Liver (tissue), 9 donors: ENCODE measurements around the gene INPP4B. TPM values are rescaled to one million over a fixed set of nuclear protein-coding genes. Genes with fewer than 3 reads are reported as not detected.

Experiments
- DNase-seq: peaks from one replicate; pipeline ENCODE4 v3.0.0-alpha.2; 2017; ENCODE audit warnings: low spot score
- H3K27ac ChIP-seq, 2 donors: one replicate each; pipeline ENCODE4 v1.7.0; 2013; ENCODE audit warnings: inconsistent platforms in 2 of 2, low read length in 2 of 2, control low read depth in 1 of 2, low read depth in 1 of 2, mild to moderate bottlenecking in 1 of 2
- H3K27me3 ChIP-seq, 4 donors: one replicate each; pipeline versions ENCODE4 v1.6.1 to v1.7.0; 2013; ENCODE audit warnings: low read length in 3 of 4, inconsistent platforms in 1 of 4, mild to moderate bottlenecking in 1 of 4, moderate library complexity in 1 of 4; ENCODE audit not compliant: control insufficient read depth in 4 of 4, insufficient read depth in 4 of 4
- H3K36me3 ChIP-seq, 4 donors: one replicate each; pipeline versions ENCODE4 v1.6.1 to v1.7.0; 2013; ENCODE audit warnings: low read length in 3 of 4, mild to moderate bottlenecking in 3 of 4, low read depth in 1 of 4, moderate library complexity in 1 of 4; ENCODE audit not compliant: control insufficient read depth in 4 of 4, insufficient read depth in 3 of 4
- H3K4me1 ChIP-seq, 4 donors: one replicate each; pipeline versions ENCODE4 v1.6.1 to v1.7.0; 2013; ENCODE audit warnings: low read length in 3 of 4, mild to moderate bottlenecking in 3 of 4, moderate library complexity in 1 of 4; ENCODE audit not compliant: control insufficient read depth in 4 of 4, insufficient read depth in 4 of 4
- H3K4me3 ChIP-seq, 3 donors: one replicate each; pipeline versions ENCODE4 v1.6.1 to v1.7.0; 2013; ENCODE audit warnings: low read length in 3 of 3, control low read depth in 1 of 3, low read depth in 1 of 3, mild to moderate bottlenecking in 1 of 3
- H3K9ac ChIP-seq, 2 donors: one replicate each; pipeline ENCODE4 v1.7.0; 2013; ENCODE audit warnings: low read length in 2 of 2, mild to moderate bottlenecking in 2 of 2, moderate library complexity in 2 of 2, control low read depth in 1 of 2, low read depth in 1 of 2
- H3K9me3 ChIP-seq, 4 donors: one replicate each; pipeline versions ENCODE4 v1.6.1 to v1.7.0; 2013; ENCODE audit warnings: low read length in 3 of 4; ENCODE audit not compliant: control insufficient read depth in 4 of 4
- EGR1 ChIP-seq, 2 donors: IDR thresholded peaks; 2 replicates each; pipeline ENCODE4 v1.6.1; 2016 to 2018; ENCODE audit warnings: antibody characterized with exemption in 2 of 2, low read depth in 2 of 2
- FOXA1 ChIP-seq: IDR thresholded peaks from 2 replicates; pipeline ENCODE4 v1.6.1; 2016; ENCODE audit warnings: antibody characterized with exemption
- FOXA2 ChIP-seq: IDR thresholded peaks from 2 replicates; pipeline ENCODE4 v1.6.1; 2016; ENCODE audit warnings: antibody characterized with exemption
- GABPA ChIP-seq, 2 donors: IDR thresholded peaks in 1 of 2; conservative IDR thresholded peaks in 1 of 2; 2 replicates each; pipeline ENCODE4 v1.6.1; 2016; ENCODE audit warnings: antibody characterized with exemption in 2 of 2, mild to moderate bottlenecking in 1 of 2, moderate library complexity in 1 of 2
- HNF4A ChIP-seq, 2 donors: conservative IDR thresholded peaks; 2 replicates each; pipeline ENCODE4 v1.6.1; 2016; ENCODE audit warnings: antibody characterized with exemption in 2 of 2, mild to moderate bottlenecking in 2 of 2
- HNF4G ChIP-seq: IDR thresholded peaks from 2 replicates; pipeline ENCODE4 v1.6.1; 2016; ENCODE audit warnings: antibody characterized with exemption
- JUND ChIP-seq, 2 donors: IDR thresholded peaks; 2 replicates each; pipeline ENCODE4 v1.6.1; 2016; ENCODE audit warnings: antibody characterized with exemption in 2 of 2
- NR2F2 ChIP-seq: IDR thresholded peaks from 2 replicates; pipeline ENCODE4 v1.6.1; 2016; ENCODE audit warnings: antibody characterized with exemption
- RAD21 ChIP-seq, 2 donors: IDR thresholded peaks; 2 replicates each; pipeline ENCODE4 v1.6.1; 2016; ENCODE audit warnings: antibody characterized with exemption in 2 of 2, mild to moderate bottlenecking in 2 of 2
- RXRA ChIP-seq, 2 donors: IDR thresholded peaks; 2 replicates each; pipeline ENCODE4 v1.6.1; 2017 to 2018; ENCODE audit warnings: antibody characterized with exemption in 2 of 2, mild to moderate bottlenecking in 1 of 2
- SP1 ChIP-seq: IDR thresholded peaks from 2 replicates; pipeline ENCODE4 v1.6.1; 2018; ENCODE audit warnings: antibody characterized with exemption, mild to moderate bottlenecking
- TAF1 ChIP-seq: conservative IDR thresholded peaks from 2 replicates; pipeline ENCODE4 v1.6.1; 2016; ENCODE audit warnings: antibody characterized with exemption, mild to moderate bottlenecking
- YY1 ChIP-seq: IDR thresholded peaks from 2 replicates; pipeline ENCODE4 v1.6.1; 2016; ENCODE audit warnings: antibody characterized with exemption, mild to moderate bottlenecking
- WGBS: extraction: QIAGEN DNeasy Blood & Tissue Kit; methylation state at CpG from one replicate; pipeline ENCODE4 v1.1.7; 2013; 5-methylcytosine and 5-hydroxymethylcytosine counted together
- polyA plus RNA-seq, 2 donors: library from polyadenylated mRNA; stranded (reverse) in 1 of 2; unstranded in 1 of 2; fragments of 200-250 nt in 1 of 2; fragments of >200 nt in 1 of 2; fragmentation: Nextera tagmentation in 1 of 2; extraction: Ambion mirVana in 1 of 2; gene quantifications; one replicate each; pipeline versions ENCODE4 v1.2.1 to v1.2.3, GENCODE V29; 2013 to 2015
- total RNA-seq, 2 donors: library from RNA; depleted of rRNA; stranded (reverse); fragments of >200 nt; gene quantifications; one replicate each; pipeline ENCODE4 v1.2.3, GENCODE V29; 2014
- TF ChIP-seq, protein P1 (sequence below): IDR thresholded peaks from 2 replicates; pipeline ENCODE4 v1.6.1; 2016; ENCODE audit warnings: antibody characterized with exemption
- TF ChIP-seq, protein P2 (sequence below): IDR thresholded peaks from 2 replicates; pipeline ENCODE4 v1.6.1; 2016; ENCODE audit warnings: antibody characterized with exemption
- TF ChIP-seq, protein P3 (sequence below): IDR thresholded peaks from 2 replicates; pipeline ENCODE4 v1.6.1; 2016; ENCODE audit warnings: antibody characterized with exemption
- TF ChIP-seq, protein P4 (sequence below): fragments of 150-350 bp; IDR thresholded peaks from 2 replicates; pipeline ENCODE4 v1.5.1; 2017; ENCODE audit warnings: improper control_type of control experiment, low read depth, low read length; ENCODE audit not compliant: missing input control
- TF ChIP-seq, protein P5 (sequence below): IDR thresholded peaks from 2 replicates; pipeline ENCODE4 v1.6.1; 2016; ENCODE audit warnings: antibody characterized with exemption, mild to moderate bottlenecking
- donor health status: healthy.
- donor health status: healthy.
- donor health status: healthy.
- donor health status: healthy.
- donor health status: healthy.

The INPP4B gene
- total and polyA plus RNA-seq, 4 donors = 0.43 to 2.8 (median 1.6) TPM

DNA sequence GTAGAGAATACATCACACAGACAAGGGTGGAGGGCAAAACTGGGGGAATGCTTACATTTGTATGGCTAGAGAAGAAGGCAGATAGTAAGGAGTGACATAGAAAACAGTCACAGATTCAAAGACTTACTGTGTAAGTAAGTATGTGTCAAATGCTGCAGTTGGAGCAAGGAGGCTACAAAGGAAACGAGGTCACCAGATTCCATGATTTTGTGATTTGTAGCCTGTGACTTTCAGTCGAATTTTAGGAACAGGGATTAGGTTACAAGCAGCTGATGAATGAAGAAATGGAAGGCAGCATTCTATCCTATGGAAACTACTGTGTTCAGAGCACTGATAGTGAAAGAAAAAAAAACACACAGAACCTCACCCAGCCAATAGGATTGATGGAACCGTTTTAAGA is 801.8 kb downstream of the INPP4B start:
- H3K4me1 ChIP-seq = no peaks in the 10 kb centered on the region
- H3K9ac ChIP-seq = no peak overlapping the region
- H3K4me3 ChIP-seq = no peak overlapping the region
- WGBS = 31% methylated on average over 3 of the region's 3 CpGs
- no peak for DNase-seq
- peaks cover 0 to 3% (median 0%) of the 10 kb centered on the region in 4 donors for H3K27me3 ChIP-seq
- TF ChIP-seq TAF1 = no peak
- TF ChIP-seq EGR1 (IDR thresholded peaks at IDR 0.05; ENCODE audit: low read depth in 2 of 2) = no peak
- TF ChIP-seq HNF4A (conservative IDR thresholded peaks at IDR 0.05) = no peak
- TF ChIP-seq, protein P1, sequence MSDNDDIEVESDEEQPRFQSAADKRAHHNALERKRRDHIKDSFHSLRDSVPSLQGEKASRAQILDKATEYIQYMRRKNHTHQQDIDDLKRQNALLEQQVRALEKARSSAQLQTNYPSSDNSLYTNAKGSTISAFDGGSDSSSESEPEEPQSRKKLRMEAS = no peak
- TF ChIP-seq FOXA2 = no peak
- TF ChIP-seq, protein P2, sequence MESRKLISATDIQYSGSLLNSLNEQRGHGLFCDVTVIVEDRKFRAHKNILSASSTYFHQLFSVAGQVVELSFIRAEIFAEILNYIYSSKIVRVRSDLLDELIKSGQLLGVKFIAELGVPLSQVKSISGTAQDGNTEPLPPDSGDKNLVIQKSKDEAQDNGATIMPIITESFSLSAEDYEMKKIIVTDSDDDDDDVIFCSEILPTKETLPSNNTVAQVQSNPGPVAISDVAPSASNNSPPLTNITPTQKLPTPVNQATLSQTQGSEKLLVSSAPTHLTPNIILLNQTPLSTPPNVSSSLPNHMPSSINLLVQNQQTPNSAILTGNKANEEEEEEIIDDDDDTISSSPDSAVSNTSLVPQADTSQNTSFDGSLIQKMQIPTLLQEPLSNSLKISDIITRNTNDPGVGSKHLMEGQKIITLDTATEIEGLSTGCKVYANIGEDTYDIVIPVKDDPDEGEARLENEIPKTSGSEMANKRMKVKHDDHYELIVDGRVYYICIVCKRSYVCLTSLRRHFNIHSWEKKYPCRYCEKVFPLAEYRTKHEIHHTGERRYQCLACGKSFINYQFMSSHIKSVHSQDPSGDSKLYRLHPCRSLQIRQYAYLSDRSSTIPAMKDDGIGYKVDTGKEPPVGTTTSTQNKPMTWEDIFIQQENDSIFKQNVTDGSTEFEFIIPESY = no peak
- TF ChIP-seq RXRA (IDR thresholded peaks at IDR 0.05) = no peak
- TF ChIP-seq, protein P3, sequence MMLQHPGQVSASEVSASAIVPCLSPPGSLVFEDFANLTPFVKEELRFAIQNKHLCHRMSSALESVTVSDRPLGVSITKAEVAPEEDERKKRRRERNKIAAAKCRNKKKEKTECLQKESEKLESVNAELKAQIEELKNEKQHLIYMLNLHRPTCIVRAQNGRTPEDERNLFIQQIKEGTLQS = no peak
- TF ChIP-seq, protein P4, sequence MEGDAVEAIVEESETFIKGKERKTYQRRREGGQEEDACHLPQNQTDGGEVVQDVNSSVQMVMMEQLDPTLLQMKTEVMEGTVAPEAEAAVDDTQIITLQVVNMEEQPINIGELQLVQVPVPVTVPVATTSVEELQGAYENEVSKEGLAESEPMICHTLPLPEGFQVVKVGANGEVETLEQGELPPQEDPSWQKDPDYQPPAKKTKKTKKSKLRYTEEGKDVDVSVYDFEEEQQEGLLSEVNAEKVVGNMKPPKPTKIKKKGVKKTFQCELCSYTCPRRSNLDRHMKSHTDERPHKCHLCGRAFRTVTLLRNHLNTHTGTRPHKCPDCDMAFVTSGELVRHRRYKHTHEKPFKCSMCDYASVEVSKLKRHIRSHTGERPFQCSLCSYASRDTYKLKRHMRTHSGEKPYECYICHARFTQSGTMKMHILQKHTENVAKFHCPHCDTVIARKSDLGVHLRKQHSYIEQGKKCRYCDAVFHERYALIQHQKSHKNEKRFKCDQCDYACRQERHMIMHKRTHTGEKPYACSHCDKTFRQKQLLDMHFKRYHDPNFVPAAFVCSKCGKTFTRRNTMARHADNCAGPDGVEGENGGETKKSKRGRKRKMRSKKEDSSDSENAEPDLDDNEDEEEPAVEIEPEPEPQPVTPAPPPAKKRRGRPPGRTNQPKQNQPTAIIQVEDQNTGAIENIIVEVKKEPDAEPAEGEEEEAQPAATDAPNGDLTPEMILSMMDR = no peak
- TF ChIP-seq, protein P5, sequence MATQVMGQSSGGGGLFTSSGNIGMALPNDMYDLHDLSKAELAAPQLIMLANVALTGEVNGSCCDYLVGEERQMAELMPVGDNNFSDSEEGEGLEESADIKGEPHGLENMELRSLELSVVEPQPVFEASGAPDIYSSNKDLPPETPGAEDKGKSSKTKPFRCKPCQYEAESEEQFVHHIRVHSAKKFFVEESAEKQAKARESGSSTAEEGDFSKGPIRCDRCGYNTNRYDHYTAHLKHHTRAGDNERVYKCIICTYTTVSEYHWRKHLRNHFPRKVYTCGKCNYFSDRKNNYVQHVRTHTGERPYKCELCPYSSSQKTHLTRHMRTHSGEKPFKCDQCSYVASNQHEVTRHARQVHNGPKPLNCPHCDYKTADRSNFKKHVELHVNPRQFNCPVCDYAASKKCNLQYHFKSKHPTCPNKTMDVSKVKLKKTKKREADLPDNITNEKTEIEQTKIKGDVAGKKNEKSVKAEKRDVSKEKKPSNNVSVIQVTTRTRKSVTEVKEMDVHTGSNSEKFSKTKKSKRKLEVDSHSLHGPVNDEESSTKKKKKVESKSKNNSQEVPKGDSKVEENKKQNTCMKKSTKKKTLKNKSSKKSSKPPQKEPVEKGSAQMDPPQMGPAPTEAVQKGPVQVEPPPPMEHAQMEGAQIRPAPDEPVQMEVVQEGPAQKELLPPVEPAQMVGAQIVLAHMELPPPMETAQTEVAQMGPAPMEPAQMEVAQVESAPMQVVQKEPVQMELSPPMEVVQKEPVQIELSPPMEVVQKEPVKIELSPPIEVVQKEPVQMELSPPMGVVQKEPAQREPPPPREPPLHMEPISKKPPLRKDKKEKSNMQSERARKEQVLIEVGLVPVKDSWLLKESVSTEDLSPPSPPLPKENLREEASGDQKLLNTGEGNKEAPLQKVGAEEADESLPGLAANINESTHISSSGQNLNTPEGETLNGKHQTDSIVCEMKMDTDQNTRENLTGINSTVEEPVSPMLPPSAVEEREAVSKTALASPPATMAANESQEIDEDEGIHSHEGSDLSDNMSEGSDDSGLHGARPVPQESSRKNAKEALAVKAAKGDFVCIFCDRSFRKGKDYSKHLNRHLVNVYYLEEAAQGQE = no peak
- no peak for TF ChIP-seq GABPA (IDR thresholded peaks at IDR 0.05 in 1 of 2, conservative IDR thresholded peaks at IDR 0.05 in 1 of 2)
- TF ChIP-seq SP1 = no peak
- no peak for TF ChIP-seq HNF4G
- TF ChIP-seq YY1 = no peak
- TF ChIP-seq FOXA1 = no peak
- TF ChIP-seq NR2F2 = no peak
- no peak for TF ChIP-seq JUND (IDR thresholded peaks at IDR 0.05)
- TF ChIP-seq RAD21 (IDR thresholded peaks at IDR 0.05) = no peak
- no peak overlapping the region for H3K27ac ChIP-seq
- no peaks in the 10 kb centered on the region for H3K36me3 ChIP-seq
- no peaks in the 10 kb centered on the region for H3K9me3 ChIP-seq
